Loucy (cell line): ENCODE measurements around the gene KIAA0753.
"Not testable (repeated sequence)": the region's sequence is repeated elsewhere in the genome, so short reads cannot be mapped to it uniquely, and the experiment has no call there.

ENCODE experiments used
- H2AFZ ChIP-seq: fragments of 200-600 bp; sonication (generic); 2 replicates; pipeline ENCODE4 v1.6.0; 2016; ENCODE audit warnings: antibody characterized with exemption, mild to moderate bottlenecking, low read length, moderate library complexity
- H3F3A ChIP-seq: fragments of 200-600 bp; 2 replicates; pipeline ENCODE4 v1.6.0; 2016; ENCODE audit warnings: antibody characterized with exemption, low read depth, mild to moderate bottlenecking
- H3K27me3 ChIP-seq: fragments of 200-600 bp; sonication (generic); 2 replicates; pipeline ENCODE4 v1.6.1; 2014; ENCODE audit warnings: low read length, mild to moderate bottlenecking; ENCODE audit not compliant: insufficient read depth, poor library complexity, severe bottlenecking
- H3K36me3 ChIP-seq: fragments of 200-600 bp; sonication (generic); 2 replicates; pipeline ENCODE4 v1.6.1; 2016; ENCODE audit warnings: low read length; ENCODE audit not compliant: insufficient read depth
- H3K4me1 ChIP-seq: fragments of 200-600 bp; sonication (generic); 2 replicates; pipeline ENCODE4 v1.5.1; 2014; ENCODE audit warnings: low read length, mild to moderate bottlenecking; ENCODE audit not compliant: insufficient read depth, poor library complexity, severe bottlenecking
- H3K4me2 ChIP-seq: fragments of 200-600 bp; sonication (generic); 2 replicates; pipeline ENCODE4 v1.6.0; 2014; ENCODE audit warnings: antibody characterized with exemption, low read length, low read depth, mild to moderate bottlenecking; ENCODE audit not compliant: poor library complexity, severe bottlenecking
- H3K4me3 ChIP-seq: fragments of 200-600 bp; sonication (generic); 2 replicates; pipeline ENCODE4 v1.5.1; 2014; ENCODE audit warnings: low read length, mild to moderate bottlenecking, mixed read lengths; ENCODE audit not compliant: poor library complexity, severe bottlenecking
- H3K79me2 ChIP-seq: fragments of 200-600 bp; sonication (generic); 2 replicates; pipeline ENCODE4 v1.6.1; 2014; ENCODE audit warnings: low read length; ENCODE audit not compliant: insufficient read depth
- H3K9ac ChIP-seq: fragments of 200-600 bp; sonication (generic); 2 replicates; pipeline ENCODE4 v1.6.0; 2014; ENCODE audit warnings: mild to moderate bottlenecking, low read depth, low read length, moderate library complexity; ENCODE audit not compliant: poor library complexity, severe bottlenecking
- H3K9me2 ChIP-seq: fragments of 200-600 bp; sonication (generic); replicated peaks from 2 replicates; pipeline ENCODE4 v1.6.1; 2016; ENCODE audit warnings: low read depth, low read length, mixed read lengths
- H3K9me3 ChIP-seq: fragments of 200-600 bp; sonication (generic); 2 replicates; pipeline ENCODE4 v1.6.1; 2014; ENCODE audit warnings: mild to moderate bottlenecking, antibody characterized with exemption, low read length, low read depth; ENCODE audit not compliant: insufficient read depth
- H4K20me1 ChIP-seq: fragments of 200-600 bp; sonication (generic); 2 replicates; pipeline ENCODE4 v1.6.0; 2014; ENCODE audit warnings: antibody characterized with exemption, low read length, mild to moderate bottlenecking; ENCODE audit not compliant: insufficient read depth, poor library complexity, severe bottlenecking
- EZH2phosphoT487 ChIP-seq: fragments of 200-600 bp; IDR thresholded peaks from 2 replicates; pipeline ENCODE4 v1.6.1; 2018; ENCODE audit warnings: antibody characterized with exemption, mild to moderate bottlenecking, moderate library complexity, borderline replicate concordance
- TF ChIP-seq, protein P1 (sequence below): fragments of 200-600 bp; sonication (generic); conservative IDR thresholded peaks from 2 replicates; pipeline ENCODE4 v1.5.1; 2014; ENCODE audit warnings: mild to moderate bottlenecking, antibody characterized with exemption, low read length

Gene KIAA0753

DNA sequence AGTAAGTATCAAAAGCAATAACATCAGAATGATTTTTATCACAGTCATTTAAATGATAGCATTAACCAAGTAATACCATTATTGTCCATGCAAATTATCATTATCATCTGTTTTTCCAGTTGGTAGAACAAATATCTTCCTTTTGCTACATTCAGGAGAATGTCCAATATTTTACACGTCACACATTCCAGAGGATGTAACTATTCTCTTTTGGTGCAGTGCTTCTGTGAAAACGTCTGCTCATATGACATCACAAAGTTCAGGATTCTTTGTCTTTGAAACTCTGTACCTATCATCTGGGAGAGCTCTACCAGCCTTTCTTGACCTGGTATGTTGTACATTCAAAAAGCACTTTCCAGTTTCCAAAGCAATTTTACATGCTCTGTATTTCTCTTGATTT is 44.0 kb downstream of the KIAA0753 start:
- Histone ChIP-seq H3K4me2 (no peak overlapping the region), H3F3A (no peaks in the 10 kb centered on the region), H2AFZ (no peak overlapping the region), H3K9ac (no peak overlapping the region), H3K4me3 (no peak overlapping the region), H3K9me3 (no peaks in the 10 kb centered on the region), H3K4me1 (no peaks in the 10 kb centered on the region), H3K79me2 (no peaks in the 10 kb centered on the region), H3K9me2 (no peaks in the 10 kb centered on the region), H3K27me3 (no peaks in the 10 kb centered on the region), H4K20me1 (no peaks in the 10 kb centered on the region), H3K36me3 (peaks cover 75% of the 10 kb centered on the region; the same call in 1 of the 2 replicates)
- no peak for TF ChIP-seq EZH2phosphoT487

DNA sequence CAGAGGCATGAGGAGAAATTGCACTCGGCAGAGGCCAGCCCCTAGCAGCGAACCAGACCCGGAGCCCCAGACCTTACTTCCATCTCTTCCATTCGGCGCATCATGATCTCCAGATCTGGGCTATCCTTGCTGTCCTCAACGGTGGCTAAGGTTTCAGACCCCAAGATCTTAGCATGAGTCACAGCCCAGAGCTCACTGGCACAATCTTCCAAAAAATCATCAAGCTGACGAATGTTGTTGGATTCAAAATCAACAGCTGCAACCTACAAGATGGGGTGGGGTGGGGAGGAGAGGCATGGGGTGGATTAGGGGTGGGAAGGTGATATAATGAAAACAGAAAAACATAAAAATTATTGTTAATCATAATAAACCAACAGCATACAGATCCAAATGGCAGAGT is 44.4 kb downstream of the KIAA0753 start:
- H3K9ac ChIP-seq = no peak overlapping the region
- H3K79me2 ChIP-seq = no peaks in the 10 kb centered on the region
- no peaks in the 10 kb centered on the region for H3K9me3 ChIP-seq
- TF ChIP-seq EZH2phosphoT487 = no peak
- TF ChIP-seq, protein P1, sequence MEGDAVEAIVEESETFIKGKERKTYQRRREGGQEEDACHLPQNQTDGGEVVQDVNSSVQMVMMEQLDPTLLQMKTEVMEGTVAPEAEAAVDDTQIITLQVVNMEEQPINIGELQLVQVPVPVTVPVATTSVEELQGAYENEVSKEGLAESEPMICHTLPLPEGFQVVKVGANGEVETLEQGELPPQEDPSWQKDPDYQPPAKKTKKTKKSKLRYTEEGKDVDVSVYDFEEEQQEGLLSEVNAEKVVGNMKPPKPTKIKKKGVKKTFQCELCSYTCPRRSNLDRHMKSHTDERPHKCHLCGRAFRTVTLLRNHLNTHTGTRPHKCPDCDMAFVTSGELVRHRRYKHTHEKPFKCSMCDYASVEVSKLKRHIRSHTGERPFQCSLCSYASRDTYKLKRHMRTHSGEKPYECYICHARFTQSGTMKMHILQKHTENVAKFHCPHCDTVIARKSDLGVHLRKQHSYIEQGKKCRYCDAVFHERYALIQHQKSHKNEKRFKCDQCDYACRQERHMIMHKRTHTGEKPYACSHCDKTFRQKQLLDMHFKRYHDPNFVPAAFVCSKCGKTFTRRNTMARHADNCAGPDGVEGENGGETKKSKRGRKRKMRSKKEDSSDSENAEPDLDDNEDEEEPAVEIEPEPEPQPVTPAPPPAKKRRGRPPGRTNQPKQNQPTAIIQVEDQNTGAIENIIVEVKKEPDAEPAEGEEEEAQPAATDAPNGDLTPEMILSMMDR = no peak
- H4K20me1 ChIP-seq = no peaks in the 10 kb centered on the region
- peaks cover 74% of the 10 kb centered on the region; the same call in 1 of the 2 replicates for H3K36me3 ChIP-seq
- H3K9me2 ChIP-seq = no peaks in the 10 kb centered on the region
- no peaks in the 10 kb centered on the region for H3K4me1 ChIP-seq
- H2AFZ ChIP-seq = no peak overlapping the region
- H3K27me3 ChIP-seq = no peaks in the 10 kb centered on the region
- no peak overlapping the region for H3K4me2 ChIP-seq
- H3F3A ChIP-seq = no peaks in the 10 kb centered on the region
- H3K4me3 ChIP-seq = no peak overlapping the region

DNA sequence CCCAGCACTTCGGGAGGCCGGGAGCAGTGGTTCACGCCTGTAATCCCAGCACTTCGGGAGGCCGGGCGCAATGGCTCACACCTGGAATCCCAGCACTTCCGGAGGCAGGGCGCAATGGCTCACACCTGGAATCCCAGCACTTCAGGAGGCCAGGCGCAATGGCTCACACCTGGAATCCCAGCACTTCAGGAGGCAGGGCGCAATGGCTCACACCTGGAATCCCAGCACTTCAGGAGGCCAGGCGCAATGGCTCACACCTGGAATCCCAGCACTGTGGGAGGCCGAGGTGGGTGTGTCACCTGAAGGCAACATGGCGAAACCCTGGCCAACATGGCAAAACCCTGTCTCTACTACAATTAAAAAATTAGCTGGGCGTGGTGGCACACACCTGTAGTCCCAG is 47.1 kb downstream of the KIAA0753 start:
- not testable (repeated sequence) for H3F3A ChIP-seq, H3K9ac ChIP-seq, H3K4me2 ChIP-seq, H2AFZ ChIP-seq, H3K9me2 ChIP-seq, H3K4me3 ChIP-seq, H3K9me3 ChIP-seq, H3K4me1 ChIP-seq, H3K79me2 ChIP-seq, H3K27me3 ChIP-seq, H4K20me1 ChIP-seq
- H3K36me3 ChIP-seq = peaks cover 68% of the 10 kb centered on the region; the same call in 1 of the 2 replicates

DNA sequence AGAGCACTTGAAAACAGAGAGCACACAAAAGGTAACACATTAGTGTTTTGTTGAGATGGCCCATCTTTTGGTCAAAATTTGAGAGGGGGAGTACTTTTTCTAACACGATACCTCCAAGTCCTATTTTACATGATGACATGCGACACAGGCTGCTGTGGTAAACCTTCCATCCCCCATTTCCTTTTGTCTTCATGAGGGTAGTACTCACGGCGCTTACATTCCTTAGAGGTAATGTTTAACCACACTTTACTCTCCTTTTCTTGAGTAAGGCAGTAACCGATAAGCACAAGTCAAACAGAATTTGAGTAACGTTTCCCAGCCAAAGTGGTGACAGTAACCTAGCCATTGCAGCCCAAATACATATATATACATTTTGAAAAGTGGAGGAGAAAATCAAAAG is 48.3 kb downstream of the KIAA0753 start:
- no peak overlapping the region for H3K9ac ChIP-seq
- H2AFZ ChIP-seq = no peak overlapping the region
- H3K4me3 ChIP-seq = no peak overlapping the region
- H4K20me1 ChIP-seq = no peaks in the 10 kb centered on the region
- no peaks in the 10 kb centered on the region for H3K4me1 ChIP-seq
- no peaks in the 10 kb centered on the region for H3K9me2 ChIP-seq
- TF ChIP-seq, protein P1 = no peak
- no peak for TF ChIP-seq EZH2phosphoT487
- H3K36me3 ChIP-seq = peaks cover 68% of the 10 kb centered on the region; the same call in 1 of the 2 replicates
- H3K79me2 ChIP-seq = no peaks in the 10 kb centered on the region
- H3K4me2 ChIP-seq = no peak overlapping the region
- H3K9me3 ChIP-seq = no peaks in the 10 kb centered on the region
- H3K27me3 ChIP-seq = no peaks in the 10 kb centered on the region
- no peaks in the 10 kb centered on the region for H3F3A ChIP-seq
